Stimulated activated CD4-positive, alpha-beta T cell treated with anti-CD3 and anti-CD28 coated beads, Interleukin-1b, Interleukin-23, amount 100 ng/mL, for 48 hours (primary cell): ENCODE data around the gene RTN1.
"Not testable (repeated sequence)": the region's sequence is repeated elsewhere in the genome, so short reads cannot be mapped to it uniquely, and the experiment has no call there.

Source experiments
- DNase-seq: peaks from one replicate; pipeline ENCODE4 v3.0.0-alpha.2; 2020

Gene RTN1

GRCh38 chr14:59698793-59699192 lies 171.8 kb downstream of the RTN1 start:
- DNase-seq, result no peak

- no peak for DNase-seq
These were observed 175.4 kb downstream of the RTN1 start for GRCh38 chr14:59695198-59695597.

- DNase-seq, result no peak
These were observed 179.3 kb downstream of the RTN1 start for GRCh38 chr14:59691266-59691665.

GRCh38 chr14:59690426-59690825 lies 180.2 kb downstream of the RTN1 start:
- DNase-seq, result no peak

- peak; percentile 27 for DNase-seq
These were observed 182.1 kb downstream of the RTN1 start for GRCh38 chr14:59688224-59689170.

- no peak for DNase-seq
These were observed 182.9 kb downstream of the RTN1 start for GRCh38 chr14:59687663-59688062.

GRCh38 chr14:59679872-59680271 lies 190.7 kb downstream of the RTN1 start:
- no peak for DNase-seq

GRCh38 chr14:59678352-59678751 lies 192.2 kb downstream of the RTN1 start:
- no peak for DNase-seq

- no peak for DNase-seq
These were observed 192.8 kb downstream of the RTN1 start for GRCh38 chr14:59677771-59678231.

- no peak for DNase-seq
These were observed 195.2 kb downstream of the RTN1 start for GRCh38 chr14:59675394-59675793.

- no peak for DNase-seq
These were observed 205.8 kb downstream of the RTN1 start for GRCh38 chr14:59664741-59665140.

- DNase-seq, result no peak
These were observed 212.8 kb downstream of the RTN1 start for GRCh38 chr14:59657769-59658168.

- no peak for DNase-seq
These were observed 214.1 kb downstream of the RTN1 start for GRCh38 chr14:59656473-59656872.

GRCh38 chr14:59654131-59654530 lies 216.4 kb downstream of the RTN1 start:
- not testable (repeated sequence) for DNase-seq

- not testable (repeated sequence) for DNase-seq
These were observed 223.7 kb downstream of the RTN1 start for GRCh38 chr14:59646832-59647231.

- DNase-seq, result no peak
These were observed 231.7 kb downstream of the RTN1 start for GRCh38 chr14:59638885-59639284.

- no peak for DNase-seq
These were observed 236.0 kb downstream of the RTN1 start for GRCh38 chr14:59634617-59635016.

- no peak for DNase-seq
These were observed 237.1 kb downstream of the RTN1 start for GRCh38 chr14:59633486-59633885.

GRCh38 chr14:59632381-59632780 lies 238.2 kb downstream of the RTN1 start:
- peak; percentile 3 for DNase-seq

GRCh38 chr14:59631237-59631636 lies 239.3 kb downstream of the RTN1 start:
- no peak for DNase-seq

- no peak for DNase-seq
These were observed 240.2 kb downstream of the RTN1 start for GRCh38 chr14:59630288-59630963.

GRCh38 chr14:59629444-59630287 lies 240.9 kb downstream of the RTN1 start:
- no peak for DNase-seq

GRCh38 chr14:59627011-59627520 lies 243.5 kb downstream of the RTN1 start:
- no peak for DNase-seq
